HepG2 (cell line): ENCODE measurements around the gene FITM1. TPM values are rescaled to one million over a fixed set of nuclear protein-coding genes. Genes with fewer than 3 reads are reported as not detected.

Experiments used
- BATF2 ChIP-seq: sonication (generic); formaldehyde crosslinking; IDR thresholded peaks from 2 replicates; pipeline ENCODE4 v1.8.0; 2022; ENCODE audit warnings: mild to moderate bottlenecking, missing genetic modification reagents, moderate library complexity
- HDAC6 ChIP-seq: fragments of 200-600 bp; sonication (generic); IDR thresholded peaks from 2 replicates; pipeline ENCODE4 v1.7.0; 2017; ENCODE audit warnings: mild to moderate bottlenecking, antibody characterized with exemption, low read length, low read depth
- HNRNPL ChIP-seq: fragments of 200-400 bp; formaldehyde crosslinking; IDR thresholded peaks from 2 replicates; pipeline ENCODE4 v1.6.1; 2017; ENCODE audit warnings: mild to moderate bottlenecking, low read depth, low read length
- ISX ChIP-seq: sonication (generic); formaldehyde crosslinking; conservative IDR thresholded peaks from 2 replicates; pipeline ENCODE4 v1.5.0; 2020; ENCODE audit warnings: missing genetic modification reagents
- MEF2D ChIP-seq: sonication (generic); formaldehyde crosslinking; IDR thresholded peaks from 2 replicates; pipeline ENCODE4 v1.5.1; 2020; ENCODE audit warnings: mild to moderate bottlenecking, missing genetic modification reagents
- ONECUT2 ChIP-seq: sonication (generic); formaldehyde crosslinking; IDR thresholded peaks from 2 replicates; pipeline ENCODE4 v1.4.0; 2020; ENCODE audit warnings: missing genetic modification reagents
- REPIN1 ChIP-seq: sonication (generic); formaldehyde crosslinking; IDR thresholded peaks from 2 replicates; pipeline ENCODE4 v1.8.0; 2022; ENCODE audit warnings: missing genetic modification reagents, low read depth, mild to moderate bottlenecking, borderline replicate concordance
- SP5 ChIP-seq: IDR thresholded peaks from 2 replicates; pipeline ENCODE4 v1.6.1; 2016; ENCODE audit warnings: low read depth, borderline replicate concordance
- TFE3 ChIP-seq: IDR thresholded peaks from 2 replicates; pipeline ENCODE4 v1.6.1; 2016
- ZBTB37 ChIP-seq: sonication (generic); formaldehyde crosslinking; IDR thresholded peaks from 2 replicates; pipeline ENCODE4 v1.4.0; 2020; ENCODE audit warnings: mild to moderate bottlenecking, missing genetic modification reagents
- ZBTB42 ChIP-seq: sonication (generic); formaldehyde crosslinking; IDR thresholded peaks from 2 replicates; pipeline ENCODE4 v1.5.0; 2020; ENCODE audit warnings: mild to moderate bottlenecking, missing genetic modification reagents
- ZFP82 ChIP-seq: sonication (generic); formaldehyde crosslinking; IDR thresholded peaks from 2 replicates; pipeline ENCODE4 v1.5.1; 2020; ENCODE audit warnings: mild to moderate bottlenecking, missing genetic modification reagents, borderline replicate concordance
- ZNF160 ChIP-seq: sonication (generic); formaldehyde crosslinking; IDR thresholded peaks from 2 replicates; pipeline ENCODE4 v1.8.0; 2022; ENCODE audit warnings: mild to moderate bottlenecking, inconsistent platforms, missing genetic modification reagents
- ZNF318 ChIP-seq: sonication (generic); formaldehyde crosslinking; IDR thresholded peaks from 2 replicates; pipeline ENCODE4 v1.4.0; 2020; ENCODE audit warnings: mild to moderate bottlenecking, missing genetic modification reagents
- ZNF329 ChIP-seq: sonication (generic); formaldehyde crosslinking; IDR thresholded peaks from 2 replicates; pipeline ENCODE4 v1.9.0; 2021; ENCODE audit warnings: low read depth, mild to moderate bottlenecking, missing genetic modification reagents
- ZNF670 ChIP-seq: sonication (generic); formaldehyde crosslinking; IDR thresholded peaks from 2 replicates; pipeline ENCODE4 v1.8.0; 2022; ENCODE audit warnings: mild to moderate bottlenecking, missing genetic modification reagents, borderline replicate concordance
- ZNF678 ChIP-seq: sonication (generic); formaldehyde crosslinking; IDR thresholded peaks from 2 replicates; pipeline ENCODE4 v1.4.0; 2020; ENCODE audit warnings: mild to moderate bottlenecking, missing genetic modification reagents
- polyA plus RNA-seq, 8 experiments: library from polyadenylated mRNA; depleted of rRNA in 3 of 8; stranded (reverse) in 7 of 8; unstranded in 1 of 8; fragments of >200 nt; fragmentation: Illumina TruSeq in 4 of 8; extraction: Trizol in 4 of 8; gene quantifications; 2 replicates each; pipeline versions ENCODE4 v1.2.1 to v1.2.3, GENCODE V29; 2011 to 2016; ENCODE audit warnings: low read depth in 4 of 8, missing spikeins in 1 of 8, mixed read lengths in 1 of 8; ENCODE audit not compliant: insufficient read depth in 1 of 8
- total RNA-seq, 5 experiments: library from RNA; depleted of rRNA; stranded (reverse); fragments of >200 nt; fragmentation: Illumina TruSeq; extraction: Trizol; gene quantifications; 2 replicates each; pipeline ENCODE4 v1.2.3, GENCODE V29; 2016; ENCODE audit warnings: low read depth in 1 of 5

Gene FITM1
- total and polyA plus RNA-seq, 2 of the 13 experiments (the other 11 are each of a cell fraction or from before 2014, with no cell fraction given): 2.7 to 5.8 TPM

DNA sequence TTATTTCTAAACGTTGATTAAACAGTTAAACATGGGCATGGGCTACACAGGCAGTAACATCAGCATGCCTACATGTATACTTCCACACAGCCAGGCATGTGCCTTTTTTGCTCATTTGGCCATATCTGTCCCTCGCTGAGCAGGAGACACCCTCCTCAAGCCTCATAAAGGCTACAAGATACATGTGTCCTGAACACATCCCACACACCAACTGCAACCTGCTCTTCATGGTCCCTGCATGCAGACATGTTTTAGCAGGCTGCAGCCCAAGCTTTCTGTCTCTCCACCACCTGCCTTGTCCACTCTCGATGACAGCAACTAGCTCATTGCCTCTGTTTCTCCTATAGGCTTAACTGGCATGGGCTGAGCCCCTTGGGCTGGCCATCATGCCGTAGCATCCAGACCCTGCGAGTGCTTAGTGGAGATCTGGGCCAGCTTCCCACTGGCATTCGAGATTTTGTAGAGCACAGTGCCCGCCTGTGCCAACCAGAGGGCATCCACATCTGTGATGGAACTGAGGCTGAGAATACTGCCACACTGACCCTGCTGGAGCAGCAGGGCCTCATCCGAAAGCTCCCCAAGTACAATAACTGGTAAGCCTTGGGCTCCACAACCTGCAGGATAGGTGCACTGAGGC, 33.8 kb upstream of the FITM1 start (continued):
- TF ChIP-seq ZNF329 (CRISPR knock-in tag) (no peak), HDAC6 (no peak), ZNF678 (CRISPR knock-in tag) (no peak), HNRNPL (0 out of 2 replicates have a peak, but pooled peaks have one; percentile 51), REPIN1 (peak; percentile 38; the same call in 1 of the 2 replicates), ZBTB37 (CRISPR knock-in tag) (no peak), TFE3 (CRISPR knock-in tag) (no peak), SP5 (CRISPR knock-in tag) (0 out of 2 replicates have a peak, but pooled peaks have one; percentile 12), ONECUT2 (no peak), ZFP82 (CRISPR knock-in tag) (no peak), MEF2D (CRISPR knock-in tag) (peak; percentile 3; the same call in 1 of the 2 replicates), ZNF670 (CRISPR knock-in tag) (no peak), ZNF318 (CRISPR knock-in tag) (0 out of 2 replicates have a peak, but pooled peaks have one; percentile 58), ISX (CRISPR knock-in tag) (no peak), ZNF160 (CRISPR knock-in tag) (no peak), BATF2 (CRISPR knock-in tag) (no peak), ZBTB42 (CRISPR knock-in tag) (no peak)
